K562 (cell line): ENCODE results near the gene FGD6. TPM values are rescaled to one million over a fixed set of nuclear protein-coding genes. Genes with fewer than 3 reads are reported as not detected.

ENCODE experiments used
- ATF7 ChIP-seq: fragments of 450-650 bp; IDR thresholded peaks from 2 replicates; pipeline ENCODE4 v1.7.1; 2014; ENCODE audit warnings: mild to moderate bottlenecking, moderate library complexity
- DMBX1 ChIP-seq: fragments of 250-450 bp; sonication (Bioruptor Pico); IDR thresholded peaks from 2 replicates; pipeline ENCODE4 v1.8.0; 2022; ENCODE audit warnings: inconsistent platforms, mild to moderate bottlenecking, moderate library complexity, borderline replicate concordance
- ELF4 ChIP-seq: fragments of 450-650 bp; formaldehyde crosslinking; IDR thresholded peaks from 2 replicates; pipeline ENCODE4 v1.4.0; 2022; ENCODE audit warnings: missing genetic modification characterization
- EZH2 ChIP-seq: IDR thresholded peaks from 2 replicates; pipeline ENCODE4 v1.6.1; 2012; ENCODE audit warnings: low read depth, mild to moderate bottlenecking, inconsistent platforms, low read length, borderline replicate concordance
- FOXM1 ChIP-seq, 2 experiments: fragments of 450-650 bp in 1 of 2; sonication (generic) in 1 of 2; formaldehyde crosslinking in 1 of 2; IDR thresholded peaks; 2 replicates each; pipeline versions ENCODE4 v1.6.1 to v1.9.0; 2017 to 2022; ENCODE audit warnings: low read depth in 2 of 2, mild to moderate bottlenecking in 2 of 2, missing genetic modification reagents in 1 of 2, moderate library complexity in 1 of 2
- HDAC2 ChIP-seq: fragments of 450-650 bp; IDR thresholded peaks from 2 replicates; pipeline ENCODE4 v1.6.1; 2016; ENCODE audit warnings: mild to moderate bottlenecking
- HNRNPH1 ChIP-seq: fragments of 200-400 bp; formaldehyde crosslinking; optimal IDR thresholded peaks from 2 replicates; pipeline ENCODE3; 2017; ENCODE audit warnings: low read depth, mild to moderate bottlenecking, low read length, moderate library complexity
- PHF8 ChIP-seq: fragments of 200-600 bp; sonication (generic); IDR thresholded peaks from 2 replicates; pipeline ENCODE4 v1.6.1; 2012; ENCODE audit warnings: mixed run types, mild to moderate bottlenecking, inconsistent platforms, low read length, moderate library complexity, borderline replicate concordance
- PTRF ChIP-seq: fragments of 450-650 bp; IDR thresholded peaks from 2 replicates; pipeline ENCODE4 v1.6.1; 2016; ENCODE audit warnings: mild to moderate bottlenecking, missing genetic modification characterization, missing compliant biosample characterization
- RB1 ChIP-seq: fragments of 450-650 bp; IDR thresholded peaks from 2 replicates; pipeline ENCODE4 v1.6.1; 2017; ENCODE audit warnings: low read depth, mild to moderate bottlenecking
- SMARCA5 ChIP-seq: fragments of 450-650 bp; IDR thresholded peaks from 2 replicates; pipeline ENCODE4 v1.6.1; 2016
- SRSF3 ChIP-seq: fragments of 200-400 bp; formaldehyde crosslinking; IDR thresholded peaks from 2 replicates; pipeline ENCODE4 v1.6.1; 2016; ENCODE audit warnings: mild to moderate bottlenecking, low read length, moderate library complexity; ENCODE audit not compliant: insufficient read depth
- TRIM24 ChIP-seq, 2 experiments: fragments of 450-650 bp; IDR thresholded peaks; 2 replicates each; pipeline ENCODE4 v1.6.1; 2016
- ZKSCAN3 ChIP-seq: fragments of 250-450 bp; sonication (Bioruptor Pico); IDR thresholded peaks from 2 replicates; pipeline ENCODE4 v1.4.0; 2020
- ZNF384 ChIP-seq: IDR thresholded peaks from 2 replicates; pipeline ENCODE4 v1.6.1; 2012; ENCODE audit warnings: low read depth, low read length, improper control_type of control experiment
- ZNF436 ChIP-seq: fragments of 250-450, 450-650 bp; sonication (Bioruptor Pico); formaldehyde crosslinking; IDR thresholded peaks from 2 replicates; pipeline ENCODE4 v1.7.0; 2020; ENCODE audit warnings: mild to moderate bottlenecking
- ZSCAN29 ChIP-seq: fragments of 450-650 bp; IDR thresholded peaks from 2 replicates; pipeline ENCODE4 v1.6.1; 2017
- polyA plus RNA-seq, 8 experiments: library from polyadenylated mRNA; depleted of rRNA in 4 of 8; stranded (reverse) in 5 of 8; unstranded in 3 of 8; fragments of >200 nt; fragmentation: Nextera tagmentation in 2 of 8; fragmentation: Illumina TruSeq in 1 of 8; extraction: Ambion mirVana in 2 of 8; extraction: Trizol in 1 of 8; gene quantifications; 2 replicates each; pipeline versions ENCODE4 v1.2.1 to v1.2.3, GENCODE V29; 2011 to 2014; ENCODE audit warnings: inconsistent platforms in 1 of 8, missing spikeins in 1 of 8
- total RNA-seq, 7 experiments: library from RNA; depleted of rRNA in 6 of 7; stranded (reverse); fragments of >200 nt in 6 of 7; fragmentation: Illumina TruSeq in 2 of 7; extraction: Trizol in 2 of 7; gene quantifications; 2 replicates each; pipeline versions ENCODE4 v1.2.1 to v1.2.3, GENCODE V29; 2011 to 2021; ENCODE audit warnings: low replicate concordance in 1 of 7
- TF ChIP-seq, protein P1 (sequence below), 2 experiments: fragments of 450-650 bp; formaldehyde crosslinking in 1 of 2; IDR thresholded peaks; 2 replicates each; pipeline versions ENCODE4 v1.4.0 to v1.6.1; 2014 to 2020; ENCODE audit warnings: mild to moderate bottlenecking in 2 of 2, borderline replicate concordance in 1 of 2, low read depth in 1 of 2
- TF ChIP-seq, protein P2 (sequence below): IDR thresholded peaks from 2 replicates; pipeline ENCODE4 v1.6.1; 2012; ENCODE audit warnings: low read depth, low read length, improper control_type of control experiment, borderline replicate concordance
- TF ChIP-seq, protein P3 (sequence below): sonication (generic); formaldehyde crosslinking; IDR thresholded peaks from 2 replicates; pipeline ENCODE4 v1.8.1; 2022; ENCODE audit warnings: missing genetic modification reagents

FGD6 gene
- total and polyA plus RNA-seq, 9 of the 15 experiments (the other 6 are each of a cell fraction or from before 2014, with no cell fraction given) = 1.5 to 11.1 (median 5.8) TPM

DNA sequence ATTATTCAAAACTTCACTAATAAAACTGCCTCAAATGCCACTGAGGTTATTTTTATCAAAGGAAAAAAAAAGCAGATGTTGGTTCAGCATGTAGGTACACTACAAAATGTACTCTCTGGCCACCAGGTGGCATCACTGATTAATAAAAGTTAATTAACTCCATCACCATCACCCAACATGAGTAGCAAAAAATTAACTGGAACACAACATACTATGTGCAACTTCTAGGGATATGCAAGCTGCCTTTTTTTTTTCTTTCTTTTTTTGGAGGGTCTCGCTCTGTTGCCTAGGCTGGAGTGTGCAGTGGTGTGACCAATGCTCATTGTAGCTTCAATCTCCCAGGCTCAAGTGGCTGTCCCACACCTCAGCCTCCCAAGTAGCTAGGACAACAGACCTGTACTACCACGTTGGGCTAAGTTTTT, 100.1 kb downstream of the FGD6 start (continued):
- TF ChIP-seq, protein P1, sequence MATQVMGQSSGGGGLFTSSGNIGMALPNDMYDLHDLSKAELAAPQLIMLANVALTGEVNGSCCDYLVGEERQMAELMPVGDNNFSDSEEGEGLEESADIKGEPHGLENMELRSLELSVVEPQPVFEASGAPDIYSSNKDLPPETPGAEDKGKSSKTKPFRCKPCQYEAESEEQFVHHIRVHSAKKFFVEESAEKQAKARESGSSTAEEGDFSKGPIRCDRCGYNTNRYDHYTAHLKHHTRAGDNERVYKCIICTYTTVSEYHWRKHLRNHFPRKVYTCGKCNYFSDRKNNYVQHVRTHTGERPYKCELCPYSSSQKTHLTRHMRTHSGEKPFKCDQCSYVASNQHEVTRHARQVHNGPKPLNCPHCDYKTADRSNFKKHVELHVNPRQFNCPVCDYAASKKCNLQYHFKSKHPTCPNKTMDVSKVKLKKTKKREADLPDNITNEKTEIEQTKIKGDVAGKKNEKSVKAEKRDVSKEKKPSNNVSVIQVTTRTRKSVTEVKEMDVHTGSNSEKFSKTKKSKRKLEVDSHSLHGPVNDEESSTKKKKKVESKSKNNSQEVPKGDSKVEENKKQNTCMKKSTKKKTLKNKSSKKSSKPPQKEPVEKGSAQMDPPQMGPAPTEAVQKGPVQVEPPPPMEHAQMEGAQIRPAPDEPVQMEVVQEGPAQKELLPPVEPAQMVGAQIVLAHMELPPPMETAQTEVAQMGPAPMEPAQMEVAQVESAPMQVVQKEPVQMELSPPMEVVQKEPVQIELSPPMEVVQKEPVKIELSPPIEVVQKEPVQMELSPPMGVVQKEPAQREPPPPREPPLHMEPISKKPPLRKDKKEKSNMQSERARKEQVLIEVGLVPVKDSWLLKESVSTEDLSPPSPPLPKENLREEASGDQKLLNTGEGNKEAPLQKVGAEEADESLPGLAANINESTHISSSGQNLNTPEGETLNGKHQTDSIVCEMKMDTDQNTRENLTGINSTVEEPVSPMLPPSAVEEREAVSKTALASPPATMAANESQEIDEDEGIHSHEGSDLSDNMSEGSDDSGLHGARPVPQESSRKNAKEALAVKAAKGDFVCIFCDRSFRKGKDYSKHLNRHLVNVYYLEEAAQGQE (IDR thresholded peaks at IDR 0.05; ENCODE audit: borderline replicate concordance) = peak; percentile 94
- TF ChIP-seq, protein P1 (CRISPR knock-in tag; IDR thresholded peaks at IDR 0.05; ENCODE audit: low read depth) = no peak
- TF ChIP-seq ZSCAN29 (no peak), ZKSCAN3 (no peak), ATF7 (no peak), DMBX1 (no peak), PTRF (tag) (no peak), ELF4 (CRISPR knock-in tag) (no peak), FOXM1 (IDR thresholded peaks at IDR 0.05; ENCODE audit: low read depth) (no peak), FOXM1 (CRISPR knock-in tag; IDR thresholded peaks at IDR 0.05; ENCODE audit: low read depth) (no peak), HNRNPH1 (no peak), ZNF436 (CRISPR knock-in tag) (no peak), HDAC2 (no peak), ZNF384 (peak; percentile 81), TRIM24 (IDR thresholded peaks at IDR 0.05) (no peak), SMARCA5 (no peak), PHF8 (no peak), EZH2 (no peak), SRSF3 (no peak), RB1 (peak; percentile 13; the same call in 1 of the 2 replicates)
- TF ChIP-seq, protein P2, sequence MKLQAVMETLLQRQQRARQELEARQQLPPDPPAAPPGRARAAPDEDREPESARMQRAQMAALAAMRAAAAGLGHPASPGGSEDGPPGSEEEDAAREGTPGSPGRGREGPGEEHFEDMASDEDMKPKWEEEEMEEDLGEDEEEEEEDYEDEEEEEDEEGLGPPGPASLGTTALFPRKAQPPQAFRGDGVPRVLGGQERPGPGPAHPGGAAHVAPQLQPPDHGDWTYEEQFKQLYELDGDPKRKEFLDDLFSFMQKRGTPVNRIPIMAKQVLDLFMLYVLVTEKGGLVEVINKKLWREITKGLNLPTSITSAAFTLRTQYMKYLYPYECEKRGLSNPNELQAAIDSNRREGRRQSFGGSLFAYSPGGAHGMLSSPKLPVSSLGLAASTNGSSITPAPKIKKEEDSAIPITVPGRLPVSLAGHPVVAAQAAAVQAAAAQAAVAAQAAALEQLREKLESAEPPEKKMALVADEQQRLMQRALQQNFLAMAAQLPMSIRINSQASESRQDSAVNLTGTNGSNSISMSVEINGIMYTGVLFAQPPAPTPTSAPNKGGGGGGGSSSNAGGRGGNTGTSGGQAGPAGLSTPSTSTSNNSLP = peak; percentile 61; the same call in 1 of the 2 replicates
- TF ChIP-seq, protein P3, sequence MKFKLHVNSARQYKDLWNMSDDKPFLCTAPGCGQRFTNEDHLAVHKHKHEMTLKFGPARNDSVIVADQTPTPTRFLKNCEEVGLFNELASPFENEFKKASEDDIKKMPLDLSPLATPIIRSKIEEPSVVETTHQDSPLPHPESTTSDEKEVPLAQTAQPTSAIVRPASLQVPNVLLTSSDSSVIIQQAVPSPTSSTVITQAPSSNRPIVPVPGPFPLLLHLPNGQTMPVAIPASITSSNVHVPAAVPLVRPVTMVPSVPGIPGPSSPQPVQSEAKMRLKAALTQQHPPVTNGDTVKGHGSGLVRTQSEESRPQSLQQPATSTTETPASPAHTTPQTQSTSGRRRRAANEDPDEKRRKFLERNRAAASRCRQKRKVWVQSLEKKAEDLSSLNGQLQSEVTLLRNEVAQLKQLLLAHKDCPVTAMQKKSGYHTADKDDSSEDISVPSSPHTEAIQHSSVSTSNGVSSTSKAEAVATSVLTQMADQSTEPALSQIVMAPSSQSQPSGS (CRISPR knock-in tag) = no peak
